ENCODE results near the gene CHMP2A. TPM values are rescaled to one million over a fixed set of nuclear protein-coding genes. Genes with fewer than 3 reads are reported as not detected.

CHMP2A gene
- total and polyA plus RNA-seq, 4 donors, result 58.0 to 107 (median 83.3) TPM

- TF ChIP-seq ZBTB33 (IDR thresholded peaks at IDR 0.05), result no peak
These were observed 30.7 kb upstream of the CHMP2A start (continued) for GRCh38 chr19:58585442-58586132.

- no peaks in the 10 kb centered on the region for H3K9me3 ChIP-seq (ENCODE audit: control insufficient read depth in 4 of 4, low read length in 3 of 4)
- 94% methylated on average over 9 of the region's 9 CpGs for WGBS
- H3K9ac ChIP-seq (ENCODE audit: low read depth in 1 of 2, low read length in 2 of 2), result no peak overlapping the region
- H3K36me3 ChIP-seq (ENCODE audit: control insufficient read depth in 4 of 4, insufficient read depth in 3 of 4, low read depth in 1 of 4, low read length in 3 of 4), result peaks cover 0 to 15% (median 11%) of the 10 kb centered on the region in 4 donors
- H3K4me3 ChIP-seq (ENCODE audit: low read depth in 1 of 3, low read length in 3 of 3), result no peak overlapping the region
- peak; percentile 34 for DNase-seq (ENCODE audit: low spot score)
- H3K27me3 ChIP-seq (ENCODE audit: control insufficient read depth in 4 of 4, insufficient read depth in 4 of 4, low read length in 3 of 4), result no peaks in the 10 kb centered on the region
- no peaks in the 10 kb centered on the region for H3K4me1 ChIP-seq (ENCODE audit: control insufficient read depth in 4 of 4, insufficient read depth in 4 of 4, low read length in 3 of 4)
- TF ChIP-seq MAX (IDR thresholded peaks at IDR 0.05) (no peak), HNF4G (IDR thresholded peaks at IDR 0.05) (no peak), YY1 (IDR thresholded peaks at IDR 0.05) (no peak), GABPA (IDR thresholded peaks at IDR 0.05 in 1 of 2, conservative IDR thresholded peaks at IDR 0.05 in 1 of 2) (no peak), ATF3 (IDR thresholded peaks at IDR 0.05) (no peak), ZBTB33 (IDR thresholded peaks at IDR 0.05) (no peak), RAD21 (IDR thresholded peaks at IDR 0.05) (no peak), HNF4A (conservative IDR thresholded peaks at IDR 0.05) (no peak), TAF1 (conservative IDR thresholded peaks at IDR 0.05) (no peak), RXRA (IDR thresholded peaks at IDR 0.05) (no peak), EGR1 (IDR thresholded peaks at IDR 0.05; ENCODE audit: low read depth in 2 of 2) (no peak), FOXA1 (IDR thresholded peaks at IDR 0.05) (no peak), REST (IDR thresholded peaks at IDR 0.05) (no peak)
- no peak overlapping the region for H3K27ac ChIP-seq (ENCODE audit: low read depth in 1 of 2, low read length in 2 of 2)
These were observed 29.9 kb upstream of the CHMP2A start for GRCh38 chr19:58584498-58585441.
